Measurements from ENCODE around the gene TMEM255B. TPM values are rescaled to one million over a fixed set of nuclear protein-coding genes. Genes with fewer than 3 reads are reported as not detected.
A peak's percentile ranks its signal among the peaks of the same experiment; 100 is the strongest.

The TMEM255B gene
- total RNA-seq, 1 experiment from 2014 or later, result 7.0 TPM

DNA sequence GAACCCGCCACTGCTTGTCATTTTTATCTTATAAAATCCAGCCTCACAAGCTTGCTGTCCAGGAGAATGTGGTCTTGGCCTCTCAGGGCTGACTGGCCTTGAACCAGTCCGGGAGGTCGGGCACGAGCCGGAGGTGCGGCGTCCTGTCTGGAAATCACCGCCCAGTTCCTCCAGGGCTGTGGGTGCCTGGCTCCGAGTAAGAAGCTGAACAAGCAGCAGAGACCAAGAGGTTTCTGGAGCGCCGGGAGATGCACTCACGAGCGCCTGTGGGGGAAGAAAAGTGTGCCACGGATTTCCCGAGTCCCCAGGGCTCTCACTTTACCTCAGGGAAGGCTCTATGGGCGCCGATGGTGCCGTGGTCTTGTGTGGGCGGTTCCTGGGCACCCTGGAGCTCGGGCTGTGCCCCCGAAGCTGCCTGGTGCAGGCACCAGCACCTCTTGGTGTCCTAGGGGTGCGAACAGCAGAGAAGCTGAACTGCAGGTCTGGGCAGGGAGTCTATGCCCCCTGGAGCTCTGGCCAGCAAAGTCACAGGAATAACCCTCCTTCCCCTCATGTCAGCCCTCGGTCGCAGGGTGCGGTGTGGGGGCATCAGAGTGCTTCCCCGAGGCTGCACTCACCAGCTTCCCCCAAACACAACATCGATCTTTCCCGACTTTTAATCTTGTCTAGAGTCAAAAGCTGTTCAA lies 54.9 kb downstream of the TMEM255B start:
- no peaks in the 10 kb centered on the region for H3K27me3 Mint-ChIP-seq (ENCODE audit: insufficient read depth, unreplicated experiment)
- intact Hi-C loops (cut with micrococcal nuclease), result no loop called here
- no peak overlapping the region for H3K27ac Mint-ChIP-seq (ENCODE audit: low read depth, unreplicated experiment)
- H3K9me3 Mint-ChIP-seq (ENCODE audit: unreplicated experiment), result no peaks in the 10 kb centered on the region
- H3K4me1 Mint-ChIP-seq (ENCODE audit: insufficient read depth, unreplicated experiment), result peaks cover 26% of the 10 kb centered on the region
- TF ChIP-seq, protein P1, sequence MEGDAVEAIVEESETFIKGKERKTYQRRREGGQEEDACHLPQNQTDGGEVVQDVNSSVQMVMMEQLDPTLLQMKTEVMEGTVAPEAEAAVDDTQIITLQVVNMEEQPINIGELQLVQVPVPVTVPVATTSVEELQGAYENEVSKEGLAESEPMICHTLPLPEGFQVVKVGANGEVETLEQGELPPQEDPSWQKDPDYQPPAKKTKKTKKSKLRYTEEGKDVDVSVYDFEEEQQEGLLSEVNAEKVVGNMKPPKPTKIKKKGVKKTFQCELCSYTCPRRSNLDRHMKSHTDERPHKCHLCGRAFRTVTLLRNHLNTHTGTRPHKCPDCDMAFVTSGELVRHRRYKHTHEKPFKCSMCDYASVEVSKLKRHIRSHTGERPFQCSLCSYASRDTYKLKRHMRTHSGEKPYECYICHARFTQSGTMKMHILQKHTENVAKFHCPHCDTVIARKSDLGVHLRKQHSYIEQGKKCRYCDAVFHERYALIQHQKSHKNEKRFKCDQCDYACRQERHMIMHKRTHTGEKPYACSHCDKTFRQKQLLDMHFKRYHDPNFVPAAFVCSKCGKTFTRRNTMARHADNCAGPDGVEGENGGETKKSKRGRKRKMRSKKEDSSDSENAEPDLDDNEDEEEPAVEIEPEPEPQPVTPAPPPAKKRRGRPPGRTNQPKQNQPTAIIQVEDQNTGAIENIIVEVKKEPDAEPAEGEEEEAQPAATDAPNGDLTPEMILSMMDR (IDR thresholded peaks at IDR 0.05; ENCODE audit: unreplicated experiment), result no peak
- ChIA-PET CTCF (interaction anchor here (0.6 to 1.0 kb wide), 5 partner anchors 9 to 133 kb away, joined by 3 to 7 read pairs (median 5); no protein-coding TSS in a partner anchor), POLR2A (no interaction called here)
- no TSS peak for BruUV-seq (replicated peaks)
- H3K4me3 Mint-ChIP-seq (ENCODE audit: unreplicated experiment), result no peak overlapping the region
- no peak for DNase-seq (ENCODE audit: unreplicated experiment)
- H3K36me3 Mint-ChIP-seq (ENCODE audit: insufficient read depth, unreplicated experiment), result peaks cover 8% of the 10 kb centered on the region

DNA sequence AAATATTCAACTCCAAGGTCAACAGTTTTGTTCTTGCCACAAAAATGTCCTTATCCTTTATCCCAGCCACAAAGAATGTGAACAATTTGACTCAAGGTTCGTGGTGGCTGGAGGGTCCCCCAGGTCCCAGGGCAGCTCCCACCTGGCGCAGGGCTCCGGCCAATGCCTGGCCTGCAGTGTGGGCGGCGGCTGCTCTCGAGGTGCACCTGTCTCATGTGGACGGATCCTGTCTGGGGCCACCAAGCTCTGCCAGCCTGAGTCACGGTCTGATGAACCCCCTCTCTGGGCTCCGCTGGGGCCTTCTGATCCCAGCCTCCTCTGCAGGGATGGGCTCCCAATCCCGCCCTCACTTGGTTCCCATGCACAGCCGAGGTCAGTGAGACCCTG lies 55.4 kb downstream of the TMEM255B start:
- CTCF ChIA-PET, result interaction anchor here (0.9 to 1.0 kb wide), 4 partner anchors 26 to 133 kb away, joined by 5 to 7 read pairs (median 5); no protein-coding TSS in a partner anchor
- TF ChIP-seq, protein P1 (IDR thresholded peaks at IDR 0.05; ENCODE audit: unreplicated experiment), result no peak
- H3K9me3 Mint-ChIP-seq (ENCODE audit: unreplicated experiment), result no peaks in the 10 kb centered on the region
- H3K4me3 Mint-ChIP-seq (ENCODE audit: unreplicated experiment), result no peak overlapping the region
- no peak for DNase-seq (ENCODE audit: unreplicated experiment)
- H3K4me1 Mint-ChIP-seq (ENCODE audit: insufficient read depth, unreplicated experiment), result peaks cover 26% of the 10 kb centered on the region
- no peaks in the 10 kb centered on the region for H3K27me3 Mint-ChIP-seq (ENCODE audit: insufficient read depth, unreplicated experiment)
- H3K27ac Mint-ChIP-seq (ENCODE audit: low read depth, unreplicated experiment), result no peak overlapping the region
- no TSS peak for BruUV-seq (replicated peaks)
- POLR2A ChIA-PET, result interaction anchor here (0.5 to 1.1 kb wide), 2 partner anchors 11 to 201 kb away, joined by 3 to 4 read pairs; no protein-coding TSS in a partner anchor
- intact Hi-C loops (cut with micrococcal nuclease), result no loop called here
- H3K36me3 Mint-ChIP-seq (ENCODE audit: insufficient read depth, unreplicated experiment), result peaks cover 8% of the 10 kb centered on the region

DNA sequence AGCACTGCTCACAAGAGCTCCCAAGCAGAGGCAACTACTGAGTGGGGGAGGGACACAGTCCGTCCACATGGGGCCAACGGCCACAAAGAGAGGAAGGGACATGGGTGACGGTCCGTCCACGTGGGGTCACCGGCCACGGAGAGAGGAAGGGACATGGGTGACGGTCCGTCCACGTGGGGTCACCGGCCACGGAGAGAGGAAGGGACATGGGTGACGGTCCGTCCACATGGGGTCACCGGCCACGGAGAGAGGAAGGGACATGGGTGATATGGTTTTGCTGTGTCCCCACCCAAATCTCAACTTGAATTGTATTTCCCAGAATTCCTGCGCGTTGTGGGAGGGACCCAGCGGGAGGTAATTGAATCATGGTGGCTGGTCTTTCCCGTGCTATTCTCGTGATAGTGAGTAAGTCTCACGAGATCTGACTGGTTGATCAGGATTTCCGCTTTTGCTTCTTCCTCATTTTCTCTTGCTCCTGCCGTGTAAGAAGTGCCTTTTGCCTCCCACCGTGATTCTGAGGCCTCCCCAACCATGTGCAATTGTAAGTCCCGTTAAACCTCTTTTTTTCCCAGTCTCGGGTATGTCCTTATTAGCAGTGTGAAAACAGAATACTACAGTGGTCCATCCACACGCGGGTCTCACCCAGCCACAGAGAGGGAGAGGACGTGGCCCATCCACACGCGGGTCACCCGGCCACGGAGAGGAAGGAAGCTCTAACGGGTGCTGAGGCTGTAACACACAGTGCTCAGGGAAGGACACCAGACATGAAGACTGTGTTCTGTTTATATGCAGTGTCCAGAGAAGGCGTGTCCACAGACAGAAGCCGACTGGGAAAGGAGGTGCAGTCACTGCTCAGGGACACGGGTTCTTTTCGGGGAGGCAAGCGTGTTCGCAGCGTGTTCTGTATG lies 56.4 kb downstream of the TMEM255B start:
- peaks cover 26% of the 10 kb centered on the region for H3K4me1 Mint-ChIP-seq (ENCODE audit: insufficient read depth, unreplicated experiment)
- H3K4me3 Mint-ChIP-seq (ENCODE audit: unreplicated experiment), result no peak overlapping the region

More for the DNA sequence above, 56.4 kb downstream of the TMEM255B start:
- Mint-ChIP-seq H3K27me3 (ENCODE audit: insufficient read depth, unreplicated experiment) (no peaks in the 10 kb centered on the region), H3K36me3 (ENCODE audit: insufficient read depth, unreplicated experiment) (peaks cover 15% of the 10 kb centered on the region), H3K27ac (ENCODE audit: low read depth, unreplicated experiment) (peak overlapping the region; percentile 71), H3K9me3 (ENCODE audit: unreplicated experiment) (no peaks in the 10 kb centered on the region)
- TF ChIP-seq, protein P1 (IDR thresholded peaks at IDR 0.05; ENCODE audit: unreplicated experiment), result no peak
- DNase-seq (ENCODE audit: unreplicated experiment), result no peak
- BruUV-seq (replicated peaks), result no TSS peak
- ChIA-PET CTCF (interaction anchor here (1.0 kb wide), 1 partner anchor 89 kb away, joined by 5 read pairs; no protein-coding TSS in a partner anchor), POLR2A (interaction anchor here (1.1 kb wide), 1 partner anchor 200 kb away, joined by 4 read pairs; no protein-coding TSS in a partner anchor)
- intact Hi-C loops (cut with micrococcal nuclease), result loop anchor here (2.0 kb wide), 2 partner anchors 89 to 411 kb away; no protein-coding TSS in a partner anchor

Data from MCF 10A (cell line).